ENCODE measurements around the gene SORBS1.

DNA sequence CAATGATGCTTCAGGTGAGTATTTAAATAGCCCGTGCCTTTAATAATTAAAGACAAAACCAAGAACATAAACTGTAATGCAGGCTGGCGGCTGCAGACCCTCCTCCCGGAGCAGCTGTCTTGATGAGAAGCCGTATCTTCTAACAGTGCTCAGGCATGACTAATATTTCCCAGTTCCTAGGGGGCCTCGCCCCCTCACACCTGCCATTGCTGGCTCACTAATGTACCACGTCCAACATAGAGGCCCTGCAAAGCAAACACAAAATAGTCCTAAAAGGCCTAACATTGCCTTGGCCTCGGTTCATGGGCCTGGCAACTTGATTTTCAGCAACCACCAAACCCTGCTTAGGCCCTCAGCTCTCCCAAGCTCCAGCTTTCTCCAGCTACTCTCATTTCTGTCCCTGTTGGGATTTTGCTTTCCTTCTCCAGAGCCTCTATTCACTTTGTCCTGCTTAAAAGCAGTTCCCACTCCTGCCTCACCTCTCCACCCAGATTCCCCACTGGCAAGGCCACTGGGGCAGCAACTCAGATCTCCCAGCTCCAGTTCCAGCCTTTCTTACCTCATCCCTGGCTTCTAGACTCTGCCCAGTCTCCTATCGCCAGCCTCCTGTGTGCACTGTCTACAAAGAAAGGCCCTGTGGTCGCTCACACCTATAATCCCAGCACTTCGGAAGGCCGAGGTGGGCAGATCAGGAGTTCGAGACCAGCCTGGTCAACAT lies 16.2 kb downstream of the SORBS1 start:
- TF ChIP-seq CTCF (IDR thresholded peaks at IDR 0.05; ENCODE audit: poor library complexity, severe bottlenecking) (no peak), SMC3 (conservative IDR thresholded peaks at IDR 0.05; ENCODE audit: poor library complexity) (no peak), RAD21 (conservative IDR thresholded peaks at IDR 0.05) (no peak), TAF1 (IDR thresholded peaks at IDR 0.05; ENCODE audit: low read depth) (no peak)

Measured in neural cell (in vitro differentiated cells).